Suppressor macrophage treated with lipopolysaccharide for 4 hours (primary cell): ENCODE data around the gene COL25A1.

ENCODE experiments used
- DNase-seq: peaks from one replicate; pipeline ENCODE4 v3.0.0-alpha.2; 2020

COL25A1 gene

GRCh38 chr4:109302361-109303139 is at the start of gene COL25A1:
Gene COL25A1, minus strand, starts transcription at chr4:109302658.
- peak; percentile 4 for DNase-seq

GRCh38 chr4:109350121-109350520 is 47.7 kb upstream of the COL25A1 start:
- no peak for DNase-seq

- no peak for DNase-seq
These were observed 32.0 kb upstream of the COL25A1 start for GRCh38 chr4:109334129-109335105.

- DNase-seq, result peak; percentile 19
These were observed 30.5 kb upstream of the COL25A1 start for GRCh38 chr4:109332926-109333464.

- DNase-seq, result no peak
These were observed 25.2 kb upstream of the COL25A1 start for GRCh38 chr4:109327641-109328040.

GRCh38 chr4:109325698-109326097 is 23.2 kb upstream of the COL25A1 start:
- no peak for DNase-seq

GRCh38 chr4:109323348-109323747 is 20.9 kb upstream of the COL25A1 start:
- no peak for DNase-seq

- peak; percentile 11 for DNase-seq
These were observed 18.8 kb upstream of the COL25A1 start for GRCh38 chr4:109321232-109321631.

- peak; percentile 3 for DNase-seq
These were observed 17.2 kb upstream of the COL25A1 start for GRCh38 chr4:109319684-109320083.

GRCh38 chr4:109319156-109319555 is 16.7 kb upstream of the COL25A1 start:
- DNase-seq, result no peak

GRCh38 chr4:109315818-109316217 is 13.4 kb upstream of the COL25A1 start:
- DNase-seq, result no peak

- DNase-seq, result no peak
These were observed 12.9 kb upstream of the COL25A1 start for GRCh38 chr4:109315341-109315740.

- no peak for DNase-seq
These were observed 11.0 kb upstream of the COL25A1 start for GRCh38 chr4:109313168-109314133.

GRCh38 chr4:109303140-109303496 is 660 bp upstream of the COL25A1 start:
- DNase-seq, result peak; percentile 28

- no peak for DNase-seq
These were observed 652 bp downstream of the COL25A1 start for GRCh38 chr4:109301651-109302360.

GRCh38 chr4:109298279-109299010 is 4.0 kb downstream of the COL25A1 start:
- DNase-seq, result no peak

GRCh38 chr4:109296527-109296926 is 5.9 kb downstream of the COL25A1 start:
- no peak for DNase-seq

- no peak for DNase-seq
These were observed 7.4 kb downstream of the COL25A1 start for GRCh38 chr4:109295081-109295480.

GRCh38 chr4:109294468-109295020 is 7.9 kb downstream of the COL25A1 start:
- peak; percentile 9 for DNase-seq

GRCh38 chr4:109294006-109294405 is 8.5 kb downstream of the COL25A1 start:
- peak; percentile 68 for DNase-seq
